SK-N-SH treated with all-trans-retinoic acid at 6 μM for 48 hours (cell line): ENCODE data around the gene THY1.
A peak's percentile ranks its signal among the peaks of the same experiment; 100 is the strongest.

Source experiments
- ATAC-seq: fragments of 200-7000 bp; cut with Tn5 transposase; 3 replicates; pipeline ENCODE4 v1.9.1; 2020; ENCODE audit warnings: mild to moderate bottlenecking, moderate library complexity
- ARNTL ChIP-seq: fragments of 450-650 bp; formaldehyde crosslinking; IDR thresholded peaks from 2 replicates; pipeline ENCODE4 v1.5.0; 2020; ENCODE audit warnings: low read depth, mild to moderate bottlenecking, moderate library complexity, borderline replicate concordance
- BACH2 ChIP-seq: fragments of 250-450 bp; sonication (Bioruptor Pico); IDR thresholded peaks from 2 replicates; pipeline ENCODE4 v1.9.0; 2021; ENCODE audit warnings: mild to moderate bottlenecking, borderline replicate concordance
- CSDC2 ChIP-seq: fragments of 250-450 bp; sonication (Bioruptor Pico); IDR thresholded peaks from 2 replicates; pipeline ENCODE4 v1.5.0; 2020; ENCODE audit warnings: mild to moderate bottlenecking, moderate library complexity
- GLIS3 ChIP-seq: fragments of 250-450 bp; sonication (Bioruptor Pico); IDR thresholded peaks from 2 replicates; pipeline ENCODE4 v1.5.0; 2020; ENCODE audit warnings: mild to moderate bottlenecking, moderate library complexity
- ISL1 ChIP-seq: fragments of 250-450 bp; sonication (Bioruptor Pico); IDR thresholded peaks from 2 replicates; pipeline ENCODE4 v2.1.2; 2022; ENCODE audit warnings: mild to moderate bottlenecking, moderate library complexity
- OSR1 ChIP-seq: fragments of 250-450 bp; sonication (Bioruptor Pico); IDR thresholded peaks from 2 replicates; pipeline ENCODE4 v1.8.0; 2022; ENCODE audit warnings: moderate library complexity, mild to moderate bottlenecking, inconsistent platforms
- PPARA ChIP-seq: fragments of 250-450 bp; sonication (Bioruptor Pico); IDR thresholded peaks from 2 replicates; pipeline ENCODE4 v1.5.0; 2020; ENCODE audit warnings: mild to moderate bottlenecking, borderline replicate concordance
- RARB ChIP-seq: fragments of 250-450 bp; sonication (Bioruptor Pico); IDR thresholded peaks from 2 replicates; pipeline ENCODE4 v1.8.0; 2021; ENCODE audit warnings: mild to moderate bottlenecking, moderate library complexity
- SNAI2 ChIP-seq: fragments of 250-450 bp; sonication (Bioruptor Pico); IDR thresholded peaks from 2 replicates; pipeline ENCODE4 v1.5.0; 2020; ENCODE audit warnings: mild to moderate bottlenecking, moderate library complexity
- TCF4 ChIP-seq: fragments of 250-450 bp; sonication (Bioruptor Pico); IDR thresholded peaks from 2 replicates; pipeline ENCODE4 v1.8.0; 2021; ENCODE audit warnings: mild to moderate bottlenecking, moderate library complexity, borderline replicate concordance
- TOX ChIP-seq: fragments of 250-450 bp; sonication (Bioruptor Pico); IDR thresholded peaks from 2 replicates; pipeline ENCODE4 v1.8.0; 2021; ENCODE audit warnings: mild to moderate bottlenecking, moderate library complexity, borderline replicate concordance
- ZC3H10 ChIP-seq: fragments of 250-450 bp; sonication (Bioruptor Pico); IDR thresholded peaks from 2 replicates; pipeline ENCODE4 v1.5.1; 2021; ENCODE audit warnings: mild to moderate bottlenecking, moderate library complexity
- ZFP3 ChIP-seq: fragments of 250-450 bp; sonication (Bioruptor Pico); IDR thresholded peaks from 2 replicates; pipeline ENCODE4 v1.5.0; 2020; ENCODE audit warnings: mild to moderate bottlenecking, moderate library complexity
- ZFP30 ChIP-seq: fragments of 450-650 bp; formaldehyde crosslinking; IDR thresholded peaks from 2 replicates; pipeline ENCODE4 v1.5.0; 2022; ENCODE audit warnings: mild to moderate bottlenecking, moderate library complexity
- ZNF565 ChIP-seq: fragments of 450-650 bp; formaldehyde crosslinking; conservative IDR thresholded peaks from 2 replicates; pipeline ENCODE4 v1.5.0; 2020; ENCODE audit warnings: low read depth, mild to moderate bottlenecking, moderate library complexity
- ZNF70 ChIP-seq: fragments of 450-650 bp; formaldehyde crosslinking; IDR thresholded peaks from 2 replicates; pipeline ENCODE4 v1.5.0; 2020; ENCODE audit warnings: mild to moderate bottlenecking, moderate library complexity
- ZNF8 ChIP-seq: fragments of 450-650 bp; formaldehyde crosslinking; IDR thresholded peaks from 2 replicates; pipeline ENCODE4 v1.5.0; 2020; ENCODE audit warnings: mild to moderate bottlenecking, moderate library complexity
- TF ChIP-seq, protein P1 (sequence below): fragments of 250-450 bp; sonication (Bioruptor Pico); IDR thresholded peaks from 2 replicates; pipeline ENCODE4 v1.5.0; 2020; ENCODE audit warnings: mild to moderate bottlenecking, moderate library complexity
- TF ChIP-seq, protein P2 (sequence below): fragments of 250-450 bp; sonication (Bioruptor Pico); IDR thresholded peaks from 2 replicates; pipeline ENCODE4 v1.8.0; 2021; ENCODE audit warnings: low read depth, mild to moderate bottlenecking, moderate library complexity, borderline replicate concordance
- TF ChIP-seq, protein P3 (sequence below): fragments of 250-450 bp; sonication (Bioruptor Pico); IDR thresholded peaks from 2 replicates; pipeline ENCODE4 v1.5.1; 2020; ENCODE audit warnings: low read depth, mild to moderate bottlenecking, moderate library complexity
- TF ChIP-seq, protein P4 (sequence below): fragments of 250-450 bp; sonication (Bioruptor Pico); IDR thresholded peaks from 2 replicates; pipeline ENCODE4 v1.8.0; 2020; ENCODE audit warnings: mild to moderate bottlenecking, moderate library complexity, borderline replicate concordance
- TF ChIP-seq, protein P5 (sequence below): fragments of 250-450 bp; sonication (Bioruptor Pico); IDR thresholded peaks from 2 replicates; pipeline ENCODE4 v1.5.1; 2021; ENCODE audit warnings: mild to moderate bottlenecking, moderate library complexity

Gene THY1

DNA sequence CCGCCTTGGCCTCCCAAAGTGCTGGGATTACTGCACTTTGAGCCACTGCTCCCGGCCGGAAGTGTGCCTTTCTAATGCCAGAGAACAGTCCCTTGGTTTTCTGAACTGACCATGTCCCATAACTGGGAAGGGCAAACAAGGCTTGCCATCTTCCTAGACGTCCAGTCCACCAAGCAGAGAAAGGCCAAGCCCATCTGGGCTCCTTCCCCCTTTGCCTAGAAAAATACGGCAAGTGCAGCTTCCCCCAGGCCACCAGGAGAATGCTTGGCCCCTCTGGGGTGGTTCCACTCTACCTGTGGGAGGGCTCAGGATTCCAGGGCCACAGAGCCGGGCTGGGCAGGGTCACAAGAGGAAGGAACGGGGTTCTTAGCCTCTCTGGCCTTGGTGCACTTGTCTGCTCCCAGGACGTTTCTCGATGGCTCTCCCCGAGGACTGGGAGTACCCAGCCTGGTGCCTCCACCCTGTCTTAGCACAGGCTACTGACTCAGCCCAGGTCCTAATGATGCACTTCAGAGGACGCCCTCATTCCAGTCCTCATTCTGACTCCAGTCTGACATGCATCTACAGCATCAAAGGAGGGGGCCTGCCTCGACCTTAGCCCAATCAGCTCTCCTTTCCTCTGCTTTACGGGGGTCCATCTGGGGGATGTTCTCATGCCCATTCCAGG, 42.7 kb downstream of the THY1 start:
- TF ChIP-seq, protein P1, sequence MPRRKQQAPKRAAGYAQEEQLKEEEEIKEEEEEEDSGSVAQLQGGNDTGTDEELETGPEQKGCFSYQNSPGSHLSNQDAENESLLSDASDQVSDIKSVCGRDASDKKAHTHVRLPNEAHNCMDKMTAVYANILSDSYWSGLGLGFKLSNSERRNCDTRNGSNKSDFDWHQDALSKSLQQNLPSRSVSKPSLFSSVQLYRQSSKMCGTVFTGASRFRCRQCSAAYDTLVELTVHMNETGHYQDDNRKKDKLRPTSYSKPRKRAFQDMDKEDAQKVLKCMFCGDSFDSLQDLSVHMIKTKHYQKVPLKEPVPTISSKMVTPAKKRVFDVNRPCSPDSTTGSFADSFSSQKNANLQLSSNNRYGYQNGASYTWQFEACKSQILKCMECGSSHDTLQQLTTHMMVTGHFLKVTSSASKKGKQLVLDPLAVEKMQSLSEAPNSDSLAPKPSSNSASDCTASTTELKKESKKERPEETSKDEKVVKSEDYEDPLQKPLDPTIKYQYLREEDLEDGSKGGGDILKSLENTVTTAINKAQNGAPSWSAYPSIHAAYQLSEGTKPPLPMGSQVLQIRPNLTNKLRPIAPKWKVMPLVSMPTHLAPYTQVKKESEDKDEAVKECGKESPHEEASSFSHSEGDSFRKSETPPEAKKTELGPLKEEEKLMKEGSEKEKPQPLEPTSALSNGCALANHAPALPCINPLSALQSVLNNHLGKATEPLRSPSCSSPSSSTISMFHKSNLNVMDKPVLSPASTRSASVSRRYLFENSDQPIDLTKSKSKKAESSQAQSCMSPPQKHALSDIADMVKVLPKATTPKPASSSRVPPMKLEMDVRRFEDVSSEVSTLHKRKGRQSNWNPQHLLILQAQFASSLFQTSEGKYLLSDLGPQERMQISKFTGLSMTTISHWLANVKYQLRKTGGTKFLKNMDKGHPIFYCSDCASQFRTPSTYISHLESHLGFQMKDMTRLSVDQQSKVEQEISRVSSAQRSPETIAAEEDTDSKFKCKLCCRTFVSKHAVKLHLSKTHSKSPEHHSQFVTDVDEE (CRISPR knock-in tag), result no peak
- no peak for TF ChIP-seq RARB (CRISPR knock-in tag)
- TF ChIP-seq ZNF8 (CRISPR knock-in tag), result no peak
- TF ChIP-seq ZNF565 (CRISPR knock-in tag), result no peak
- TF ChIP-seq, protein P2, sequence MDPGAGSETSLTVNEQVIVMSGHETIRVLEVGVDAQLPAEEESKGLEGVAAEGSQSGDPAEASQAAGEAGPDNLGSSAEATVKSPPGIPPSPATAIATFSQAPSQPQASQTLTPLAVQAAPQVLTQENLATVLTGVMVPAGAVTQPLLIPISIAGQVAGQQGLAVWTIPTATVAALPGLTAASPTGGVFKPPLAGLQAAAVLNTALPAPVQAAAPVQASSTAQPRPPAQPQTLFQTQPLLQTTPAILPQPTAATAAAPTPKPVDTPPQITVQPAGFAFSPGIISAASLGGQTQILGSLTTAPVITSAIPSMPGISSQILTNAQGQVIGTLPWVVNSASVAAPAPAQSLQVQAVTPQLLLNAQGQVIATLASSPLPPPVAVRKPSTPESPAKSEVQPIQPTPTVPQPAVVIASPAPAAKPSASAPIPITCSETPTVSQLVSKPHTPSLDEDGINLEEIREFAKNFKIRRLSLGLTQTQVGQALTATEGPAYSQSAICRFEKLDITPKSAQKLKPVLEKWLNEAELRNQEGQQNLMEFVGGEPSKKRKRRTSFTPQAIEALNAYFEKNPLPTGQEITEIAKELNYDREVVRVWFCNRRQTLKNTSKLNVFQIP (CRISPR knock-in tag), result no peak
- no peak for TF ChIP-seq PPARA (CRISPR knock-in tag)
- no peak for TF ChIP-seq TOX
- TF ChIP-seq ZFP3 (CRISPR knock-in tag), result no peak
- no peak for TF ChIP-seq ARNTL
- TF ChIP-seq ZC3H10 (CRISPR knock-in tag), result no peak
- TF ChIP-seq, protein P3, sequence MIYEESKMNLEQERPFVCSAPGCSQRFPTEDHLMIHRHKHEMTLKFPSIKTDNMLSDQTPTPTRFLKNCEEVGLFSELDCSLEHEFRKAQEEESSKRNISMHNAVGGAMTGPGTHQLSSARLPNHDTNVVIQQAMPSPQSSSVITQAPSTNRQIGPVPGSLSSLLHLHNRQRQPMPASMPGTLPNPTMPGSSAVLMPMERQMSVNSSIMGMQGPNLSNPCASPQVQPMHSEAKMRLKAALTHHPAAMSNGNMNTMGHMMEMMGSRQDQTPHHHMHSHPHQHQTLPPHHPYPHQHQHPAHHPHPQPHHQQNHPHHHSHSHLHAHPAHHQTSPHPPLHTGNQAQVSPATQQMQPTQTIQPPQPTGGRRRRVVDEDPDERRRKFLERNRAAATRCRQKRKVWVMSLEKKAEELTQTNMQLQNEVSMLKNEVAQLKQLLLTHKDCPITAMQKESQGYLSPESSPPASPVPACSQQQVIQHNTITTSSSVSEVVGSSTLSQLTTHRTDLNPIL (CRISPR knock-in tag), result no peak
- no peak for TF ChIP-seq ZNF70 (CRISPR knock-in tag)
- TF ChIP-seq GLIS3 (CRISPR knock-in tag), result no peak
- no peak for TF ChIP-seq CSDC2 (CRISPR knock-in tag)
- no peak for TF ChIP-seq OSR1 (CRISPR knock-in tag)
- no peak for TF ChIP-seq TCF4 (CRISPR knock-in tag)
- TF ChIP-seq, protein P4, sequence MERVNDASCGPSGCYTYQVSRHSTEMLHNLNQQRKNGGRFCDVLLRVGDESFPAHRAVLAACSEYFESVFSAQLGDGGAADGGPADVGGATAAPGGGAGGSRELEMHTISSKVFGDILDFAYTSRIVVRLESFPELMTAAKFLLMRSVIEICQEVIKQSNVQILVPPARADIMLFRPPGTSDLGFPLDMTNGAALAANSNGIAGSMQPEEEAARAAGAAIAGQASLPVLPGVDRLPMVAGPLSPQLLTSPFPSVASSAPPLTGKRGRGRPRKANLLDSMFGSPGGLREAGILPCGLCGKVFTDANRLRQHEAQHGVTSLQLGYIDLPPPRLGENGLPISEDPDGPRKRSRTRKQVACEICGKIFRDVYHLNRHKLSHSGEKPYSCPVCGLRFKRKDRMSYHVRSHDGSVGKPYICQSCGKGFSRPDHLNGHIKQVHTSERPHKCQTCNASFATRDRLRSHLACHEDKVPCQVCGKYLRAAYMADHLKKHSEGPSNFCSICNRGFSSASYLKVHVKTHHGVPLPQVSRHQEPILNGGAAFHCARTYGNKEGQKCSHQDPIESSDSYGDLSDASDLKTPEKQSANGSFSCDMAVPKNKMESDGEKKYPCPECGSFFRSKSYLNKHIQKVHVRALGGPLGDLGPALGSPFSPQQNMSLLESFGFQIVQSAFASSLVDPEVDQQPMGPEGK, result no peak
- TF ChIP-seq, protein P5, sequence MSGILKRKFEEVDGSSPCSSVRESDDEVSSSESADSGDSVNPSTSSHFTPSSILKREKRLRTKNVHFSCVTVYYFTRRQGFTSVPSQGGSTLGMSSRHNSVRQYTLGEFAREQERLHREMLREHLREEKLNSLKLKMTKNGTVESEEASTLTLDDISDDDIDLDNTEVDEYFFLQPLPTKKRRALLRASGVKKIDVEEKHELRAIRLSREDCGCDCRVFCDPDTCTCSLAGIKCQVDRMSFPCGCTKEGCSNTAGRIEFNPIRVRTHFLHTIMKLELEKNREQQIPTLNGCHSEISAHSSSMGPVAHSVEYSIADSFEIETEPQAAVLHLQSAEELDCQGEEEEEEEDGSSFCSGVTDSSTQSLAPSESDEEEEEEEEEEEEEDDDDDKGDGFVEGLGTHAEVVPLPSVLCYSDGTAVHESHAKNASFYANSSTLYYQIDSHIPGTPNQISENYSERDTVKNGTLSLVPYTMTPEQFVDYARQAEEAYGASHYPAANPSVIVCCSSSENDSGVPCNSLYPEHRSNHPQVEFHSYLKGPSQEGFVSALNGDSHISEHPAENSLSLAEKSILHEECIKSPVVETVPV (CRISPR knock-in tag), result no peak
- no peak for TF ChIP-seq ISL1 (CRISPR knock-in tag)
- no peak for TF ChIP-seq SNAI2 (CRISPR knock-in tag)
- ATAC-seq, result no peak

DNA sequence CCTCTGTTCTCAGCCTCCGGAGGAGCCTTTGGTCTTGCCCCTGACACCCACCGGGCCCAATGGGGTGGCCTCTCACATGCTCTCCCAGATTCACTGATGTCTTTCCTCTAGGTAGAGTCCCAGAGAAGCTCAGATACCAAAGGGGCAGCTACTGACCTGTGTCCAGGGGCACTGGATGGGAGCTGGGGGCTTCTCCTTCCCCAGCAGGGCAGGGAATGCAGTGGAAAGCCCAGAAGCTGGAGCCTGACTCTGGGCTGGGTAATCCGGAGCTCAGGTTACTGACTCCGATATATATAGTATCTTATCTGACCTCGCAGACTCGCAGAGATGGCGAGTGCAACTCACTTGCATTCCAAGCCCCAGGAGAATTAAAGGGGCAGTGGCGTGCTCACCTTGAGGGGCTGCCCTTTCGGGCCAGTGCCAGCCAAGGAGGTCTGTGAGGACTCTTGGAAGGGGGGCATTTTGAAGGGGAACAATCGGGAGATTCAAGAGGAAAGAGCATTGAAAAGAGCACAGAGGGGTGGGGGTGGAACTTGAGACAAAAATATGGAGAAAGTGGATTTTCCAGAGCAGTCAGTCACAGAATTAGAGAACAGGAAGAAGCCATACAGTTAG, 44.0 kb downstream of the THY1 start:
- ATAC-seq, result peak; percentile 23
- TF ChIP-seq, protein P1 (CRISPR knock-in tag), result no peak
- no peak for TF ChIP-seq ZFP30 (CRISPR knock-in tag)
- TF ChIP-seq ZNF70 (CRISPR knock-in tag), result no peak
- TF ChIP-seq RARB (CRISPR knock-in tag), result no peak
- TF ChIP-seq, protein P4, result no peak
- no peak for TF ChIP-seq ARNTL
- TF ChIP-seq BACH2 (CRISPR knock-in tag), result no peak
- no peak for TF ChIP-seq CSDC2 (CRISPR knock-in tag)
- TF ChIP-seq, protein P5 (CRISPR knock-in tag), result no peak
- no peak for TF ChIP-seq ISL1 (CRISPR knock-in tag)
- TF ChIP-seq SNAI2 (CRISPR knock-in tag), result no peak
- TF ChIP-seq TOX, result no peak
